Uterus (tissue), 4 donors: ENCODE results near the gene PTPRN2. TPM values are rescaled to one million over a fixed set of nuclear protein-coding genes. Genes with fewer than 3 reads are reported as not detected.
A peak's percentile ranks its signal among the peaks of the same experiment; 100 is the strongest.

Source experiments
- DNase-seq, 2 donors: peaks; one replicate each; pipeline ENCODE4 v3.0.0-alpha.2; 2019 to 2020
- H3K27ac ChIP-seq, 2 donors: fragments of 200-600 bp; sonication (generic); 1 replicate in 1 of 2; 2 replicates in 1 of 2; pipeline ENCODE4 v1.5.1; 2016 to 2018
- H3K27me3 ChIP-seq, 2 donors: fragments of 200-600 bp; sonication (generic); one replicate each; pipeline ENCODE4 v1.5.1; 2018 to 2019; ENCODE audit warnings: control low read depth in 1 of 2
- H3K36me3 ChIP-seq, 2 donors: fragments of 200-600 bp; sonication (generic); one replicate each; pipeline ENCODE4 v1.5.1; 2019; ENCODE audit warnings: control low read depth in 1 of 2
- H3K4me1 ChIP-seq, 2 donors: fragments of 200-600 bp; sonication (generic); one replicate each; pipeline ENCODE4 v1.5.1; 2018 to 2019; ENCODE audit warnings: control low read depth in 1 of 2
- H3K4me3 ChIP-seq, 2 donors: fragments of 200-600 bp; sonication (generic); 1 replicate in 1 of 2; 2 replicates in 1 of 2; pipeline ENCODE4 v1.5.1; 2018 to 2019; ENCODE audit warnings: mild to moderate bottlenecking in 1 of 2
- H3K9me3 ChIP-seq, 2 donors: fragments of 200-600 bp; sonication (generic); one replicate each; pipeline ENCODE4 v1.5.1; 2019; ENCODE audit warnings: control low read depth in 1 of 2
- POLR2A ChIP-seq, 2 donors: fragments of 450-650 bp; IDR thresholded peaks; one replicate each; pipeline ENCODE4 v1.6.1; 2016; ENCODE audit warnings: antibody characterized with exemption in 2 of 2, mild to moderate bottlenecking in 1 of 2, moderate library complexity in 1 of 2
- intact Hi-C: fragments of 100-400 bp; cut with DNase I; formaldehyde crosslinking; loops from one replicate; pipeline ENCODE4 v1.15.1; 2023; ENCODE audit warnings: low total_unique reads
- total RNA-seq, 4 donors: library from RNA; depleted of rRNA in 3 of 4; stranded (reverse); fragments of >200 nt in 3 of 4; gene quantifications; one replicate each; pipeline versions ENCODE4 v1.1.0 to v1.2.4, GENCODE V29; 2014 to 2023
- TF ChIP-seq, protein P1 (sequence below), 4 experiments: fragments of 200-600 bp in 2 of 4; fragments of 450-650 bp in 2 of 4; sonication (generic) in 2 of 4; IDR thresholded peaks; one replicate each; pipeline ENCODE4 v1.5.1; 2016 to 2019; ENCODE audit warnings: antibody characterized with exemption in 4 of 4, mild to moderate bottlenecking in 2 of 4, moderate library complexity in 1 of 4
- donor health status: DM: yes; HTN: yes; CAD: no.

Gene PTPRN2
- total RNA-seq, 4 donors from 2014 or later: 1.2 to 5.2 (median 2.3) TPM

DNA sequence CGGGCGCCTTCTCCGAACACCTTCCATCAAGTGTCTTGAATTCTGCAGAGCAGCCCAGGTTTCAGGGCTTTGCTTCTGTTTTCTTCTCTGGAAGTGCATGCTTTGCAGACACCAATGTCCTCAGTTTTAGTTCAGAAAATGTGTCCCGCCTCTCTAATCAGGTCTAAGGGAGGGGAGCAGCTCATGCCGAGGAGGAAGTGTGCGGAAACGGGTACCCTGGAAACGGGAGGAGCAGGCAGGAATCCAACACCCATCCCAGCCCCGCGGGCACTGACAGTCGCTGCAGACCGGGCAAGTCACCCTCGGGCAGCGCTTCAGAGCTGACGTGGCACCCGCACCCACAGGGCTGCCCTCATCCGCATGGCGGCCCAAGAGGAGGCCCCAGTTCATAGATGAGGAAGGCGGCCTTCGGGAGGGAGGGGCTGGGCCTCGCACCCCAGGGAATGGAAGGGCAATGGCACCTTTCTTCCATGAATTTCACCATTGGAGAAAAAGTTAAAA lies 912.1 kb downstream of the PTPRN2 start:
- Histone ChIP-seq H3K27ac (no peak overlapping the region), H3K27me3 (peaks cover 0 to 9% of the 10 kb centered on the region in 2 donors), H3K9me3 (no peaks in the 10 kb centered on the region), H3K36me3 (no peaks in the 10 kb centered on the region), H3K4me3 (no peak overlapping the region), H3K4me1 (no peaks in the 10 kb centered on the region)
- TF ChIP-seq, protein P1, sequence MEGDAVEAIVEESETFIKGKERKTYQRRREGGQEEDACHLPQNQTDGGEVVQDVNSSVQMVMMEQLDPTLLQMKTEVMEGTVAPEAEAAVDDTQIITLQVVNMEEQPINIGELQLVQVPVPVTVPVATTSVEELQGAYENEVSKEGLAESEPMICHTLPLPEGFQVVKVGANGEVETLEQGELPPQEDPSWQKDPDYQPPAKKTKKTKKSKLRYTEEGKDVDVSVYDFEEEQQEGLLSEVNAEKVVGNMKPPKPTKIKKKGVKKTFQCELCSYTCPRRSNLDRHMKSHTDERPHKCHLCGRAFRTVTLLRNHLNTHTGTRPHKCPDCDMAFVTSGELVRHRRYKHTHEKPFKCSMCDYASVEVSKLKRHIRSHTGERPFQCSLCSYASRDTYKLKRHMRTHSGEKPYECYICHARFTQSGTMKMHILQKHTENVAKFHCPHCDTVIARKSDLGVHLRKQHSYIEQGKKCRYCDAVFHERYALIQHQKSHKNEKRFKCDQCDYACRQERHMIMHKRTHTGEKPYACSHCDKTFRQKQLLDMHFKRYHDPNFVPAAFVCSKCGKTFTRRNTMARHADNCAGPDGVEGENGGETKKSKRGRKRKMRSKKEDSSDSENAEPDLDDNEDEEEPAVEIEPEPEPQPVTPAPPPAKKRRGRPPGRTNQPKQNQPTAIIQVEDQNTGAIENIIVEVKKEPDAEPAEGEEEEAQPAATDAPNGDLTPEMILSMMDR (IDR thresholded peaks at IDR 0.05): no peak
- no peak for TF ChIP-seq POLR2A (IDR thresholded peaks at IDR 0.05)
- intact Hi-C loops: no loop called here
- no peak for DNase-seq

DNA sequence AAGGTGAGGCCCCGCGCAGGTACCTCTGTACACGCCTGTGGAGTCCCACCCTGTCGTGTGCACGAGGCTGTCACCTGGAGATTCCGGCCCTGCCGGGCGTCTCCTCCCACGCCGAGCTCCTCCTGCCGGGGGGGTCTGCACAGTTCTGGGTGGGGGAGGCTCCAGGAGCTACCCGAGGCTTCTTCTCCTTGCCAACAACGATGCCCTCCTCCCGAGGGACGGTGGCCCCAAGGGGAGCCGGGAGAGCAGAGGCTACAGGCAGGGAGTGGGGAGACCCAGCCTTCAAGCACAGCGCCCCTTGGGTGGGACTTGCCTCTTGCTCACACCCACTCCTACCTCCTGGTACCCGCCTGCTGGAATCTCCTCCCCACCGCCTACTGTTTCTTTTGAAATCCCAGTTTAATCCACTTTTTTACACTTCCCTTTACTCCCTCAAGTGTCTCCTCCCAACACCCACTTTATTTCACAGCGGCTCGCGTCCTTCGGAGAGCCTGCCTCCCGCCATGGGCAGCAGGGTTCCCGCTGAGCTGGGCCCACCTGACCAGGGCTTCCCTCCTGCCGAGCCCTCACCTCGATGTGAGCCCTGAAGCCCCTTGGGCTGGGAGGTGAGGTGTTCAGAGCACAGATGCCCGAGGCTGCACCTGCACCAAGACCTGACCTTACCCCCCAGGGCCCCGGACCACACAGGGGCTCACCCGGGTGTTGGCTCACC lies 912.8 kb downstream of the PTPRN2 start:
- Histone ChIP-seq H3K36me3 (no peaks in the 10 kb centered on the region), H3K27ac (no peak overlapping the region), H3K4me3 (no peak overlapping the region), H3K27me3 (peaks cover 0 to 9% of the 10 kb centered on the region in 2 donors), H3K4me1 (no peaks in the 10 kb centered on the region), H3K9me3 (no peaks in the 10 kb centered on the region)
- DNase-seq: peak in 1 of 2 donors; percentile 7
- intact Hi-C loops: no loop called here
- TF ChIP-seq POLR2A (IDR thresholded peaks at IDR 0.05): no peak
- TF ChIP-seq, protein P1 (IDR thresholded peaks at IDR 0.05): no peak

DNA sequence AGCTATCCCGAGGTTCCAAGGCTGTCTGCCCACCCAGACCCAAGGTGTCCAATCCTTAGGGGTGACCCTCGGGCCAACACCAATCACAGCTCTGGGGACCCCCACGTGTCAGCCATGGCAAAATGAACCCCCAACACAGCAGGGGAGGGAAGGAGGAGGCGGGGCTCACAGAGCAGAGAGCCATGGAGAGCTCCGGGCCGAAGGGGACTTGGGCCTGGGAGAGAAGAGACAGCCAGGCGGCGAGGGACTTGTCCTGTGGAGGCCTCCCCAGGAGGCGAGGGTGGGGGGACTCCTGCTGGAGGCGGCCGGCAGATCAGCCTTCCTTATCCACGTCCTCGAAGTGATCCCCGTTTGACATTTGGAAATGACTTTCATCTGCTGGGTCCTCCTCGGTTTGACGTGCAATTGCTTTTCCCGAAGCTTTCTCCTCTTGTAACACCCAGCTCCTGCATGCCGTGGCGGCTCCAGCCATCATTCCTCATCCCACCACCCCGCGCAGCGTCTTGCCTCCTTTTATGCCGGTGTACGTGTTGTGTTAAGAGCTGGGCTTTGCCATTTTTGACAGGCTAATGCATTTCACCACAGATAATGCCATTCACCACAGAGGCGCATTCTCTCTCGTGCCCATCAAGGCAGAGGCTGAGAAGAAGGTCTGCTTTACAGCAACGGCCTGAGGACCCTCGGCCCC lies 913.5 kb downstream of the PTPRN2 start:
- Histone ChIP-seq H3K27ac (no peak overlapping the region), H3K4me1 (no peaks in the 10 kb centered on the region), H3K27me3 (peaks cover 0 to 4% of the 10 kb centered on the region in 2 donors), H3K9me3 (no peaks in the 10 kb centered on the region), H3K4me3 (no peak overlapping the region), H3K36me3 (no peaks in the 10 kb centered on the region)
- no peak for DNase-seq
- no peak for TF ChIP-seq POLR2A (IDR thresholded peaks at IDR 0.05)
- TF ChIP-seq, protein P1 (IDR thresholded peaks at IDR 0.05): no peak
- intact Hi-C loops: no loop called here

DNA sequence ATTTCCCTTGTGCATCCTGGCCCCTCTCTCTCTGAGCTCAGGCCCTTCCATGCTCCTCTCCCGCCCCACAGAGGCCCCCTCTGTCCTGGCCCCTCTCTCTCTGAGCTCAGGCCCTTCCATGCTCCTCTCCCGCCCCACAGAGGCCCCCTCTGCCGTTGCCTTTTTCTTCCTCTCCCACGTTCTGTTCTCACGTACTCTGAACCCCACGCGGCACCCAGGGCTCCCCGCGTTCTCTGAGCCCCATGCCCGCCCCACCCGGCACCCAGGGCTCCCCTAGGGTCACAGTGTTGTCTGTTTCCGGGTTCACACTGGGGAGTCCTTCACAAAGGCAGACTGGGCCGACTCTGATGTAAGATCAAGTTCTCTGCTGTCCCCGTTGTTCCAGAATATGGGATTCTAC lies 914.0 kb downstream of the PTPRN2 start:
- Histone ChIP-seq H3K4me1 (no peaks in the 10 kb centered on the region), H3K36me3 (no peaks in the 10 kb centered on the region), H3K27ac (no peak overlapping the region), H3K4me3 (no peak overlapping the region), H3K9me3 (no peaks in the 10 kb centered on the region), H3K27me3 (no peaks in the 10 kb centered on the region)
- TF ChIP-seq POLR2A (IDR thresholded peaks at IDR 0.05): no peak
- TF ChIP-seq, protein P1 (IDR thresholded peaks at IDR 0.05): no peak
- intact Hi-C loops: no loop called here
- no peak for DNase-seq
